Dedifferentiated amniotic fluid mesenchymal stem cell (primary cell): ENCODE data around the gene G0S2.
"Not testable (repeated sequence)": the region's sequence is repeated elsewhere in the genome, so short reads cannot be mapped to it uniquely, and the experiment has no call there.

Experiments
- DNase-seq: peaks from one replicate; pipeline ENCODE4 v3.0.0-alpha.2; 2016; ENCODE audit errors: extremely low spot score

Gene G0S2

GRCh38 chr1:209678981-209679539, 3.8 kb downstream of the G0S2 start:
- DNase-seq: no peak

- DNase-seq: no peak
These were observed 10.6 kb downstream of the G0S2 start for GRCh38 chr1:209685821-209686220.

GRCh38 chr1:209686322-209686721, 11.1 kb downstream of the G0S2 start:
- DNase-seq: no peak

GRCh38 chr1:209688746-209689234, 13.6 kb downstream of the G0S2 start:
- no peak for DNase-seq

GRCh38 chr1:209689477-209689876, 14.3 kb downstream of the G0S2 start:
- DNase-seq: no peak

- DNase-seq: no peak
These were observed 16.0 kb downstream of the G0S2 start for GRCh38 chr1:209691237-209691636.

- no peak for DNase-seq
These were observed 17.1 kb downstream of the G0S2 start for GRCh38 chr1:209692296-209692695.

GRCh38 chr1:209692745-209693504, 17.7 kb downstream of the G0S2 start:
- DNase-seq: peak; percentile 91

GRCh38 chr1:209696673-209697072, 21.5 kb downstream of the G0S2 start:
- no peak for DNase-seq

GRCh38 chr1:209697126-209697525, 21.9 kb downstream of the G0S2 start:
- DNase-seq: no peak

- not testable (repeated sequence) for DNase-seq
These were observed 25.5 kb downstream of the G0S2 start for GRCh38 chr1:209700686-209701085.

GRCh38 chr1:209702832-209703231, 27.6 kb downstream of the G0S2 start:
- no peak for DNase-seq

- DNase-seq: no peak
These were observed 28.8 kb downstream of the G0S2 start for GRCh38 chr1:209703834-209704504.

GRCh38 chr1:209704584-209704983, 29.4 kb downstream of the G0S2 start, which contains the start of gene HSD11B1:
HSD11B1 (plus strand) TSS chr1:209704846; CDS start chr1:209704943, 97 bp downstream.
- DNase-seq: peak; percentile 40

GRCh38 chr1:209705033-209705598, 29.9 kb downstream of the G0S2 start:
- no peak for DNase-seq

GRCh38 chr1:209706622-209707021, 31.4 kb downstream of the G0S2 start:
- no peak for DNase-seq

- no peak for DNase-seq
These were observed 32.1 kb downstream of the G0S2 start for GRCh38 chr1:209707308-209707707.

GRCh38 chr1:209708297-209708696, 33.1 kb downstream of the G0S2 start:
- no peak for DNase-seq

- DNase-seq: no peak
These were observed 34.9 kb downstream of the G0S2 start for GRCh38 chr1:209710093-209710492.

GRCh38 chr1:209710847-209711246, 35.6 kb downstream of the G0S2 start:
- DNase-seq: no peak

- DNase-seq: no peak
These were observed 39.1 kb downstream of the G0S2 start for GRCh38 chr1:209714338-209714737.

GRCh38 chr1:209715314-209715713, 40.1 kb downstream of the G0S2 start:
- no peak for DNase-seq
